ENCODE data around the gene SELENOF. TPM values are rescaled to one million over a fixed set of nuclear protein-coding genes. Genes with fewer than 3 reads are reported as not detected.

SELENOF gene
- total RNA-seq, 6 experiments from 2014 or later: 95.5 to 130 (median 107) TPM

DNA sequence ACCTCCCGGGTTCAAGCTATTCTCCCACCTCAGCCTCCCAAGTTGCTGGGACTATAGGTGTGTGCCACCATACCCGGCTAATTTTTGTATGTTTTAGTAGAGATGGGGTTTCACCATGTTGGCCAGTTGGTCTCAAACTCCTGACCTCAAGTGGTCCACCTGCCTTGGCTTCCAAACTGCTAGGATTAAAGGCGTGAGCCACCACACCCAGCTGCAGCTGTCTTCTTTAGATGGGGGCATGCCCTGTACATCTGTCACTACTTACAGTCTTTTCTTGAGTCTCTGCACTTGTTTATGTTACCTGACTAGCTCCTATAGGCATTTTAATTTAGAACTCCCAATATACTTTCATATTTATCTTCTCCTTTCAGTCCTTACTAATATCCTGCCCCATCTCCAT is 64.2 kb downstream of the SELENOF start:
- Histone ChIP-seq H3K4me1 (peaks cover 0 to 18% (median 0%) of the 10 kb centered on the region in 4 donors), H3K4me3 (no peak overlapping the region), H3K9me3 (no peaks in the 10 kb centered on the region), H3K36me3 (no peaks in the 10 kb centered on the region), H3K27ac (no peak overlapping the region), H3K27me3 (no peaks in the 10 kb centered on the region)
- DNase-seq (no peak), ATAC-seq (no peak)
- intact Hi-C loops (cut with DNase I): no loop called here
- WGBS (ENCODE audit: insufficient coverage, low coverage, low lambda C conversion rate, missing lambda C conversion rate): 86% methylated on average over 1 of the region's 3 CpGs
- no peak for TF ChIP-seq POLR2A (IDR thresholded peaks at IDR 0.05)
- TF ChIP-seq, protein P1, sequence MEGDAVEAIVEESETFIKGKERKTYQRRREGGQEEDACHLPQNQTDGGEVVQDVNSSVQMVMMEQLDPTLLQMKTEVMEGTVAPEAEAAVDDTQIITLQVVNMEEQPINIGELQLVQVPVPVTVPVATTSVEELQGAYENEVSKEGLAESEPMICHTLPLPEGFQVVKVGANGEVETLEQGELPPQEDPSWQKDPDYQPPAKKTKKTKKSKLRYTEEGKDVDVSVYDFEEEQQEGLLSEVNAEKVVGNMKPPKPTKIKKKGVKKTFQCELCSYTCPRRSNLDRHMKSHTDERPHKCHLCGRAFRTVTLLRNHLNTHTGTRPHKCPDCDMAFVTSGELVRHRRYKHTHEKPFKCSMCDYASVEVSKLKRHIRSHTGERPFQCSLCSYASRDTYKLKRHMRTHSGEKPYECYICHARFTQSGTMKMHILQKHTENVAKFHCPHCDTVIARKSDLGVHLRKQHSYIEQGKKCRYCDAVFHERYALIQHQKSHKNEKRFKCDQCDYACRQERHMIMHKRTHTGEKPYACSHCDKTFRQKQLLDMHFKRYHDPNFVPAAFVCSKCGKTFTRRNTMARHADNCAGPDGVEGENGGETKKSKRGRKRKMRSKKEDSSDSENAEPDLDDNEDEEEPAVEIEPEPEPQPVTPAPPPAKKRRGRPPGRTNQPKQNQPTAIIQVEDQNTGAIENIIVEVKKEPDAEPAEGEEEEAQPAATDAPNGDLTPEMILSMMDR (IDR thresholded peaks at IDR 0.05): no peak

GRCh38 chr1:86848654-86849053 is 65.3 kb downstream of the SELENOF start:
- DNase-seq (no peak), ATAC-seq (no peak)
- H3K27me3 ChIP-seq: no peaks in the 10 kb centered on the region
- TF ChIP-seq, protein P1 (IDR thresholded peaks at IDR 0.05): no peak
- no peak for TF ChIP-seq POLR2A (IDR thresholded peaks at IDR 0.05)
- intact Hi-C loops (cut with DNase I): no loop called here
- no peak overlapping the region for H3K4me3 ChIP-seq
- no peak overlapping the region for H3K27ac ChIP-seq
- H3K9me3 ChIP-seq: no peaks in the 10 kb centered on the region
- 92% methylated on average over 2 of the region's 2 CpGs for WGBS (ENCODE audit: insufficient coverage, low coverage, low lambda C conversion rate, missing lambda C conversion rate)
- H3K36me3 ChIP-seq: no peaks in the 10 kb centered on the region
- H3K4me1 ChIP-seq: peaks cover 0 to 18% (median 0%) of the 10 kb centered on the region in 4 donors

DNA sequence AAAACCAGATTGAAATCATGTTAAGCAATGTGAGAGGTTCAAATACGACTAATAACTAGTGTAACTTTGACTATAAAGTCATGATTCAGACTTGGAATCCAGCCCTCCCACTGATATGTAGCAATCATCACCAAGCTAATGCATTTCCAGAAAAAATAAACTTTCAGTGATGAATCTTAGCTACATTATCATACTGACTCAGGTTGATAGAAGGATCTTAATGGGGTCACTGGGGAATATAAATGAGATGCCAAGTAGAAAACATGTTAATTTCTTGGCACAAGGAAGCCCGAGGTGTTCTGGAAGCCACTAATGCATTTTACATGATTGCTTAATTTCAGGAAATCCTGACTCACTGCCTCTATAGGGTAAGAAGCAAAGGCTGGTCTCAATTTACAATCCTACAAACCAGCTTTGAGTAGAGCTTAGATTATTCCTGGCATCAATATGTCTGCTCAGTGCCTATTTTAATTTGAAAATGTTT is 67.7 kb downstream of the SELENOF start:
- H3K9me3 ChIP-seq: no peaks in the 10 kb centered on the region
- DNase-seq (no peak), ATAC-seq (peak in 3 of 4 donors; percentile 49 to 88 (median 64))
- 3% methylated on average over 2 of the region's 2 CpGs for WGBS (ENCODE audit: insufficient coverage, low coverage, low lambda C conversion rate, missing lambda C conversion rate)
- H3K4me3 ChIP-seq: no peak overlapping the region
- H3K27me3 ChIP-seq: no peaks in the 10 kb centered on the region
- peaks cover 0 to 7% (median 0%) of the 10 kb centered on the region in 4 donors for H3K4me1 ChIP-seq
- intact Hi-C loops (cut with DNase I): no loop called here
- no peaks in the 10 kb centered on the region for H3K36me3 ChIP-seq
- no peak overlapping the region for H3K27ac ChIP-seq
- no peak for TF ChIP-seq POLR2A (IDR thresholded peaks at IDR 0.05)
- TF ChIP-seq, protein P1 (IDR thresholded peaks at IDR 0.05): no peak

- TF ChIP-seq, protein P1 (IDR thresholded peaks at IDR 0.05): no peak
- TF ChIP-seq POLR2A (IDR thresholded peaks at IDR 0.05): no peak
- H3K36me3 ChIP-seq: no peaks in the 10 kb centered on the region
- 93% methylated on average over 3 of the region's 3 CpGs for WGBS (ENCODE audit: insufficient coverage, low coverage, low lambda C conversion rate, missing lambda C conversion rate)
- H3K27ac ChIP-seq: no peak overlapping the region
- no peak overlapping the region for H3K4me3 ChIP-seq
- H3K9me3 ChIP-seq: no peaks in the 10 kb centered on the region
- no peak for DNase-seq
- H3K27me3 ChIP-seq: no peaks in the 10 kb centered on the region
- no peak for ATAC-seq
- intact Hi-C loops (cut with DNase I): no loop called here
- peaks cover 0 to 7% (median 0%) of the 10 kb centered on the region in 4 donors for H3K4me1 ChIP-seq
These were observed 68.4 kb downstream of the SELENOF start for GRCh38 chr1:86845514-86845913.

DNA sequence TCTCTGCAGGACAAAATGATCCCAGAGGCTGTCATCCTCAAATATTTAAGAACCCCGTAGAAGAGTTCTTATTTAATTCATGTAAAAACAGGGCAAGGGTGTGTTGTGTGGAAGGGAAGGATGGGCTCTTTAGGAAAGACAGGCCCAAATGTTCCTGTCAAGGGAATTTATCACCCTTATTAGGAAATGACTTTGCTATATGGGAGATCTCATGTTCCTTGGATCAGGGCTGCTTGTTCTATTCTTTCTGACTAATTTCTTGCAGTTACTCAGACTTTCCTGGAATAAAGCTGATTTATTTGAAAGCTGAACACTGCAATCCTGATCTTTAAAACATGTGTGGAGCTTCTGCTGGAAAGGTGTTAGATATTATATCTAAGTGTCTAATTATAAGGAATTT is 72.8 kb downstream of the SELENOF start:
- Histone ChIP-seq H3K27ac (no peak overlapping the region), H3K27me3 (no peaks in the 10 kb centered on the region), H3K36me3 (no peaks in the 10 kb centered on the region), H3K9me3 (no peaks in the 10 kb centered on the region), H3K4me1 (peaks cover 0 to 7% (median 0%) of the 10 kb centered on the region in 4 donors), H3K4me3 (no peak overlapping the region)
- TF ChIP-seq, protein P1 (IDR thresholded peaks at IDR 0.05): no peak
- no peak for TF ChIP-seq POLR2A (IDR thresholded peaks at IDR 0.05)
- ATAC-seq: no peak
- WGBS (ENCODE audit: insufficient coverage, low coverage, low lambda C conversion rate, missing lambda C conversion rate): 77% methylated on average over 1 of the region's 1 CpG
- DNase-seq: no peak
- intact Hi-C loops (cut with DNase I): no loop called here
